ENCODE data around the gene INTS3.

Gene INTS3

DNA sequence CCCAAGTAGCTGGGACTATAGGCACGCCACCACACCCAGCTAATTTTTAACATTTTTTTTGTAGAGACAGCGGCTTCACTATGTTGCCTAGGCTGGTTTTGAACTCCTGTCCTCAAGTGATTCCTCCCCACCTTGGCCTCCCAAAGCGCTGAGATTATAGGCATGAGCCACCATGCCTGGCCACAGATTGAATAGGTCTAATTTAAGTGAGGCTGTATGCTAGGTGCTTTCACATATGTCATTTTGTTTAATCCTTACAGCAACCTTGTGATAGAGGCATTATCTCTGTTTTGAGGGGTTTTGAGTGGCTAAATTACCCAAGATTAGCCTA is 7.2 kb downstream of the INTS3 start:
- H3K9me3 ChIP-seq (ENCODE audit: control insufficient read depth, low read length): no peaks in the 10 kb centered on the region

DNA sequence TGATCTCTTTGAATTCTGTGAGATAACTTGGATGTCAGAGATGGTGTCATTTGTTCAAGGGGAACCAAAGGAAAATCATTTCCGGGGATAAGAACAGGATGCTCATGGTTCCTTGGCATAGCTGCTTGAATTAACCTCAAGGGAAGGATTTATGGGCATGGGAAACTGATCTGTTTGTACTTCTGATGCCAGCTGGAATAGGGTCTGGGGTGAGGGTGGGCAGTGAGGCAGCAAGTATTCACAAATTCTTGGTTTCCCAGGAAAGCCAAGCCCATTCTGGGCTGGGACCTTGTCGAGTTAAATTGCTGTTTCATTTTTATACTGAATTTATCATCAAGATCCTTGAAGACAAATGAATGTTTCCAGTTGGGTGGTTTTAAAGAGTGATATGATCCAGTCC is 14.1 kb downstream of the INTS3 start:
- no peaks in the 10 kb centered on the region for H3K4me1 ChIP-seq (ENCODE audit: control insufficient read depth, insufficient read depth, low read length, poor library complexity, severe bottlenecking)
- H3K4me3 ChIP-seq (ENCODE audit: insufficient read depth, low read depth, low read length, poor library complexity, severe bottlenecking): no peak overlapping the region
- H3K9me3 ChIP-seq (ENCODE audit: control insufficient read depth, low read length): no peaks in the 10 kb centered on the region
- no peak overlapping the region for H3K27ac ChIP-seq (ENCODE audit: insufficient read depth, low read length, poor library complexity, severe bottlenecking)
- DNase-seq: no peak
- H3K36me3 ChIP-seq (ENCODE audit: control insufficient read depth, insufficient read depth, low read length): peaks cover 44% of the 10 kb centered on the region
- no peaks in the 10 kb centered on the region for H3K27me3 ChIP-seq (replicated peaks; ENCODE audit: control insufficient read depth, insufficient read depth, low read length, poor library complexity, severe bottlenecking)

More for the DNA sequence above, 7.2 kb downstream of the INTS3 start:
- DNase-seq: no peak
- Histone ChIP-seq H3K4me1 (ENCODE audit: control insufficient read depth, insufficient read depth, low read length, poor library complexity, severe bottlenecking) (no peaks in the 10 kb centered on the region), H3K27me3 (replicated peaks; ENCODE audit: control insufficient read depth, insufficient read depth, low read length, poor library complexity, severe bottlenecking) (no peaks in the 10 kb centered on the region), H3K4me3 (ENCODE audit: insufficient read depth, low read depth, low read length, poor library complexity, severe bottlenecking) (no peak overlapping the region), H3K27ac (ENCODE audit: insufficient read depth, low read length, poor library complexity, severe bottlenecking) (no peak overlapping the region), H3K36me3 (ENCODE audit: control insufficient read depth, insufficient read depth, low read length) (no peaks in the 10 kb centered on the region)

DNA sequence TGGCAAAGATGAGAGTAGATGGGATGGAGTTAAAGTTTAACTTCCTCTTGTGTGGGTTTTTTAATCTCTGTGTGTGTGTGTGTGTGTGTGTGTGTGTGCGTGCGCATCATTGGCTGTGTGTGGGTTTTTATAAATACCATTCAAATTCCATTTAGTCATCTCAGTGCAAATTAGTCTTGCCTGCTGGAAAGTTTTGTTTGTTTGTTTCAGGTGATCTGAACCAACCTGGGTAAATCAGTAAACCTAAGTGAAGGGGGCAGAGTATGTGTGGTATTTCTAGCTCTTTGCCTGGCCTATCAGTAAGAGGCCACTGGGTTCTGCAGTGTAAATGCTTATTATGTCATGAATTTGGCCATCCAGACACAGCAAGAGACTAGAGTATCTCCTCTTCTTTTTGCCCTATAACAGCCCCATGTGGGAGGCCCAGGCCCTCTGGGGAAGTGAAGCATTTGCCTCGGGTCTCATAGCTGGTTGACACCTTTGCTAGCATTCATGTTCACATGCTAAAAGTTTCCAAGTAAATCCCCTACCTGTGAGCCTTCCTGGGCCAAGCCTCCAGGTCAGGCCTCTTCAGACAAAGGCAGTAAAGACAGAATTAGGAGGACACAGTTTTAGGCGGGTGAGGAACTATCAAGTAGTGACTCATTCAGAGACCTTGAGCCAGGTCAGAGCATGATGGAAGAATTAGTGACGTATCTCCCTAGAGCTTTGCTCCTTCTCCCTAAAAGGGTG is 14.7 kb downstream of the INTS3 start:
- Histone ChIP-seq H3K27me3 (replicated peaks; ENCODE audit: control insufficient read depth, insufficient read depth, low read length, poor library complexity, severe bottlenecking) (no peaks in the 10 kb centered on the region), H3K36me3 (ENCODE audit: control insufficient read depth, insufficient read depth, low read length) (peaks cover 50% of the 10 kb centered on the region), H3K4me1 (ENCODE audit: control insufficient read depth, insufficient read depth, low read length, poor library complexity, severe bottlenecking) (no peaks in the 10 kb centered on the region), H3K9me3 (ENCODE audit: control insufficient read depth, low read length) (no peaks in the 10 kb centered on the region), H3K27ac (ENCODE audit: insufficient read depth, low read length, poor library complexity, severe bottlenecking) (no peak overlapping the region), H3K4me3 (ENCODE audit: insufficient read depth, low read depth, low read length, poor library complexity, severe bottlenecking) (no peak overlapping the region)
- no peak for DNase-seq

DNA sequence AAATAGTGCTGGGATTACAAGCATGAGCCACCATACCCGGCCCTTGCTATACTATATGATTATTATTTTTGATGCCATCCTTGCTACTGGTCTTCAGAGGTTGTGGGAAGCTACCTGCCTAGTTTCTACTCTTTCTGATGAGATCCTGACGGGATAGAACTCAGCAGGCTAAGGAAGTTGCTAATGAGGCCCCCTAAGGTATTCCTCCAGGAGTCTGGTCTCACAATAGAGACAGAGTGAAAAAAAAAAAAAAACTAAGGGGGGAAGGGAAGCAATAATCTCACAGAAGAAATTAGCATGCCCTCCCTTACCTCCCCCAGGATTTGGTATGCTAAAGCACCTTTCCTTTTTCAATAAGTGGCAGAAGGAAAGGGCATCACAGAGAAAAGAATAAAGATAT is 17.6 kb downstream of the INTS3 start:
- Histone ChIP-seq H3K9me3 (ENCODE audit: control insufficient read depth, low read length) (no peaks in the 10 kb centered on the region), H3K27me3 (replicated peaks; ENCODE audit: control insufficient read depth, insufficient read depth, low read length, poor library complexity, severe bottlenecking) (no peaks in the 10 kb centered on the region), H3K4me3 (ENCODE audit: insufficient read depth, low read depth, low read length, poor library complexity, severe bottlenecking) (no peak overlapping the region), H3K27ac (ENCODE audit: insufficient read depth, low read length, poor library complexity, severe bottlenecking) (no peak overlapping the region), H3K4me1 (ENCODE audit: control insufficient read depth, insufficient read depth, low read length, poor library complexity, severe bottlenecking) (no peaks in the 10 kb centered on the region), H3K36me3 (ENCODE audit: control insufficient read depth, insufficient read depth, low read length) (peaks cover 68% of the 10 kb centered on the region)
- no peak for DNase-seq

DNA sequence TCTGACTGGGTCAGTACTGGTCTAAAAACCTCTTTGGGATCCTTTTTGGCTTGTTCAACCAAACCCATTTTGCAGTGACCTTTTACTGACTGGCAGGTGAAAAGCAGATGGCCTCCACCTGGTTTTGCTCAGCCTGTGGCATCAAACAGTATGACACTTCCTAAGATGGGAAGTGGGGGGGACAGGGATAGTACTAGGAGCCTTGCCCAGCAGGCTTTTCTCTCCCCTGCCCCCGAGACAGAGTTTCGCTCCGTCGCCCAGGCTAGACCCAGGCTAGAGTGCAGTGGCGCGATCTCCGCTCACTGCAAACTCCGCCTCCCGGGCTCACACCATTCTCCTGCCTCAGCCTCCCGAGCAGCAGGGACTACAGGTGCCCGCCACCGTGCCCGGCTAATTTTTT is 18.3 kb downstream of the INTS3 start:
- Histone ChIP-seq H3K4me1 (ENCODE audit: control insufficient read depth, insufficient read depth, low read length, poor library complexity, severe bottlenecking) (no peaks in the 10 kb centered on the region), H3K4me3 (ENCODE audit: insufficient read depth, low read depth, low read length, poor library complexity, severe bottlenecking) (no peak overlapping the region), H3K9me3 (ENCODE audit: control insufficient read depth, low read length) (no peaks in the 10 kb centered on the region), H3K27ac (ENCODE audit: insufficient read depth, low read length, poor library complexity, severe bottlenecking) (no peak overlapping the region), H3K36me3 (ENCODE audit: control insufficient read depth, insufficient read depth, low read length) (peaks cover 68% of the 10 kb centered on the region), H3K27me3 (replicated peaks; ENCODE audit: control insufficient read depth, insufficient read depth, low read length, poor library complexity, severe bottlenecking) (no peaks in the 10 kb centered on the region)
- no peak for DNase-seq

DNA sequence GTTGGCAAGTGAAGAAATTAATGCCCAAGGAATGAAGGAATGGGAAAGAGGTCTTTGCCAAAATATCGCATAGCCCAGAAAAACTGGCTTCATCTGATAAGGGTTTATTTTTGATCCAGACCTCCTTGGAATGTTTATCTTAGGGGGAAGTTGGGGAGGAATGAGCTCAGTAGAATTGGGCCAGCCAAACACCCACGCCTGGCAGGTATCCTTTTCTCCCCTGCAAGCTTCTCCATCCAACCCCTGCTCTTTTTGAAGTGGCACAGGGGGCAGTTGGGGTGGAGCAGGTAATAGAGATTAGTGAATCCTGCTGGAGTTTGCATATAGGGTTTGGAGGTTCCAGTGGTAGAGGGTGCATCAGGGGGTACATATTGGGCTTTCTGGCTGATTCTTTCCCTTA is 21.1 kb downstream of the INTS3 start:
- H3K4me3 ChIP-seq (ENCODE audit: insufficient read depth, low read depth, low read length, poor library complexity, severe bottlenecking): no peak overlapping the region
- no peak for DNase-seq
- no peak overlapping the region for H3K27ac ChIP-seq (ENCODE audit: insufficient read depth, low read length, poor library complexity, severe bottlenecking)
- H3K27me3 ChIP-seq (replicated peaks; ENCODE audit: control insufficient read depth, insufficient read depth, low read length, poor library complexity, severe bottlenecking): no peaks in the 10 kb centered on the region
- H3K4me1 ChIP-seq (ENCODE audit: control insufficient read depth, insufficient read depth, low read length, poor library complexity, severe bottlenecking): no peaks in the 10 kb centered on the region
- H3K9me3 ChIP-seq (ENCODE audit: control insufficient read depth, low read length): no peaks in the 10 kb centered on the region
- peaks cover 71% of the 10 kb centered on the region for H3K36me3 ChIP-seq (ENCODE audit: control insufficient read depth, insufficient read depth, low read length)

DNA sequence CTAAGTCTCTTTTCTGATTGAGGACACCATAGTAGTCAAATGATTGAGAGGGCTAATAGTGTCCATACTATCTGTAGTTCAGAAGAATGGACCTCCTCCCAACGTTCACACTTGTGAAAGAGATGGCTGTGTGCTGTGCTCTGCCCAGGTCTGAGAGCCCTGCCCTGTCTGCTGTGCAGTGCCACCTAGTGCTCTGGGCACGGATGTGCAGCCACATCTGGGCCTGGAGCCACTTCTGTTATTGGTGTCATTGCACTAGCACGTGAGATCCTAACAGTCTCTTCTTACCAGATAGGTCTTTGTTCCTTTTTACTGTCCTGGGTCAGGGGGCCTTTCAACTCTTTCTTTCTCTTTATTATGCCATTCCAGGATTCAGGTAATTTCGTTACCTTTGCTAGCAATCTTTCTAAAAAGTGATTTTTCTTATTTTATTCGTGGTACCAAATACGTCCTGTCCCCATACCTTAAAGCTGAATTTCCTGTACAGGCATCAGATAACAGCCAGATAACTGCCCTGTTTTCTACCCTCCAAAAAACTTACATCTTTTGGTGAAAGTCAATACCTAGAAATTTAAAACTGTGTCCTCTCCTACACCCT is 21.7 kb downstream of the INTS3 start:
- no peak overlapping the region for H3K4me3 ChIP-seq (ENCODE audit: insufficient read depth, low read depth, low read length, poor library complexity, severe bottlenecking)
- no peaks in the 10 kb centered on the region for H3K27me3 ChIP-seq (replicated peaks; ENCODE audit: control insufficient read depth, insufficient read depth, low read length, poor library complexity, severe bottlenecking)
- H3K36me3 ChIP-seq (ENCODE audit: control insufficient read depth, insufficient read depth, low read length): peaks cover 72% of the 10 kb centered on the region
- no peaks in the 10 kb centered on the region for H3K9me3 ChIP-seq (ENCODE audit: control insufficient read depth, low read length)
- DNase-seq: peak; percentile 48 to 60 (median 58)
- no peaks in the 10 kb centered on the region for H3K4me1 ChIP-seq (ENCODE audit: control insufficient read depth, insufficient read depth, low read length, poor library complexity, severe bottlenecking)
- H3K27ac ChIP-seq (ENCODE audit: insufficient read depth, low read length, poor library complexity, severe bottlenecking): no peak overlapping the region

DNA sequence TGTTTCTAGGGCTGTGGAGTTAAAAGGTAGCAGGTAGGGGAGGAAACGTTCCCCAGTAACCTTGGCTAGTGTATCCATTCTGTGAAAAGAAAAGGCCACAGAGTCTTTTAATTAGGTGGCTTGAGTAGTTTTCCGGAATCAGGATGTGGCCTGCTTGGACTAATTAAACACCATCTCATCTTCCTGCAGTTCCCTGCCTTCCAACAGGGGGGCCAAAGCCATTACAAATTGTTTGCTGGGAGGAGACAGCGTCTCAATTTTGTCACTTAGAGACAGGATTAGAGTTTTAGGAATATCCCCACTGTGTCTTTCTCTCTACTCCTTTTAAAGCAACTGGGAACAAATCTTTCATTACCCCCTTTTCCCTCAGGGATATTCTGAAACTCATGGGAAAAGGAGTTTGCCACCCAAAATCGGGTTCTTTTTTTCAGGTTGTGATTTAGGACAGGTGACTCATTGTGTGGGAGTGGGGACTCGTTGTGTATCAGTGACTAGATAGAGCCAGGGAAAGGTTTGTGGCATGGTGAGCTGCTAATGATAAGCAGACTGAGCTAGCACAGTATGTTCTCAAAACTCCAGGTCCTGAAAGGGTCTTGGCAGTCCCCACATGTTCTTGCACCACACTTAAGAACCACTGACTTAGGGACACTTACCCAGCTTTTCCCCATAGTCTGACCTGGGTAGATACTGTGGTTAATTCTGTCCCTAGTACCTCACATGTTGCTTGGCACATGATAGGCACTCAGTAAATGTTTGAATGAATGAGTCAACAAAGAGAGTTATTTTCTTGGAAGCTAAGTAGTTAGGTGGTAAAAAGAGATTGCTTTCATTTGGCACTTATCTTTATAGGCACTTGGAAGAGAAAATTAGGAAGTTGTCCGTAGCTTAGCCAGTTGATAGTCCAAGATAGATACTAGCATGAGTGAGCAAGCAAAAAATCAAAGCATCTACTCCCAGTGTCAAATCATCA is 22.5 kb downstream of the INTS3 start:
- Histone ChIP-seq H3K4me3 (ENCODE audit: insufficient read depth, low read depth, low read length, poor library complexity, severe bottlenecking) (no peak overlapping the region), H3K27ac (ENCODE audit: insufficient read depth, low read length, poor library complexity, severe bottlenecking) (no peak overlapping the region), H3K36me3 (ENCODE audit: control insufficient read depth, insufficient read depth, low read length) (peaks cover 78% of the 10 kb centered on the region), H3K9me3 (ENCODE audit: control insufficient read depth, low read length) (no peaks in the 10 kb centered on the region), H3K4me1 (ENCODE audit: control insufficient read depth, insufficient read depth, low read length, poor library complexity, severe bottlenecking) (no peaks in the 10 kb centered on the region), H3K27me3 (replicated peaks; ENCODE audit: control insufficient read depth, insufficient read depth, low read length, poor library complexity, severe bottlenecking) (no peaks in the 10 kb centered on the region)
- DNase-seq: no peak

DNA sequence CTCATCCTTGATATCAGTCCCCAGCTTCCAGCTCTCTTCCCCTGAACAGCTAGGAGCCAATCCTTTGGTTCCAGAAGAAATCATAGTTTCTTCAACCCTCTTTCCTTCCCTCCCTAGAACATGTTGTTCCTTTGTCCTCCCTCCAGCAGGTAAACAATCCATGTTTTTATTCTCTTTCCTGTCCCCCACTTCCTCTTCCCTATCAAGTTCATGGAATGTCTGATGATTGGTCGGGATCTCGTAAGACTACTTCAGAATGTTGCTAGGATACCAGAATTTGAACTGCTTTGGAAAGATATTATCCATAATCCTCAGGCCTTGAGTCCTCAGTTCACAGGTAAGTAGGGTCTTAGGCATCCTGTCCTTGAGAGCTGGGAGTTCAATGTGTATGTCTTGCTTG is 24.2 kb downstream of the INTS3 start:
- no peak overlapping the region for H3K4me3 ChIP-seq (ENCODE audit: insufficient read depth, low read depth, low read length, poor library complexity, severe bottlenecking)
- H3K36me3 ChIP-seq (ENCODE audit: control insufficient read depth, insufficient read depth, low read length): peaks cover 63% of the 10 kb centered on the region
- H3K9me3 ChIP-seq (ENCODE audit: control insufficient read depth, low read length): no peaks in the 10 kb centered on the region
- no peak for DNase-seq
- no peaks in the 10 kb centered on the region for H3K27me3 ChIP-seq (replicated peaks; ENCODE audit: control insufficient read depth, insufficient read depth, low read length, poor library complexity, severe bottlenecking)
- no peaks in the 10 kb centered on the region for H3K4me1 ChIP-seq (ENCODE audit: control insufficient read depth, insufficient read depth, low read length, poor library complexity, severe bottlenecking)
- H3K27ac ChIP-seq (ENCODE audit: insufficient read depth, low read length, poor library complexity, severe bottlenecking): no peak overlapping the region
